DOHH2 (cell line): ENCODE measurements around the gene AMFR.

Experiments
- EZH2phosphoT487 ChIP-seq: fragments of 200-600 bp; sonication (generic); IDR thresholded peaks from 2 replicates; pipeline ENCODE4 v1.6.1; 2017; ENCODE audit warnings: borderline replicate concordance, mild to moderate bottlenecking, antibody characterized with exemption, low read length, moderate library complexity, mixed read lengths
- TF ChIP-seq, protein P1 (sequence below): fragments of 200-600 bp; sonication (generic); IDR thresholded peaks from one replicate; pipeline ENCODE4 v1.5.1; 2014; ENCODE audit warnings: antibody characterized with exemption, mild to moderate bottlenecking, low read depth, low read length; ENCODE audit not compliant: poor library complexity, severe bottlenecking

DNA sequence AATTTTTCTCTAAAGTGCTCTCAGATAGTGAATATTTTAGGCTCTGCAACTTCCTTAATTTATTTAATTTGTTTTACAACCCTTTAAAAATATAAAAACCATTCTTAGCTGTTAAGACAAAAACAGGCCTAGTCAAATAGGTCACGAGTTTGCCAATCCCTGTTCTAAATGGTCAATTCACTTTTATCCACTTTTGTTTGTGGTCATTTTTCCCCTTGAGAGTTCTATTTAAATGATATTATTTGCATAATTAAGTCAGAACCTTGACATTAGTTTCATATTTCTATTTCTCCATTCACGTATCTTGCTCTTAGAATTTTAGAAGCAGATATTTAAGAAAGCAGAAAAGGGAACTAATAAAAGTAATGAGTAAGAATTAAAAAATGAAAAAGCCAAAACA, 4.0 kb downstream of the AMFR start:
- TF ChIP-seq, protein P1, sequence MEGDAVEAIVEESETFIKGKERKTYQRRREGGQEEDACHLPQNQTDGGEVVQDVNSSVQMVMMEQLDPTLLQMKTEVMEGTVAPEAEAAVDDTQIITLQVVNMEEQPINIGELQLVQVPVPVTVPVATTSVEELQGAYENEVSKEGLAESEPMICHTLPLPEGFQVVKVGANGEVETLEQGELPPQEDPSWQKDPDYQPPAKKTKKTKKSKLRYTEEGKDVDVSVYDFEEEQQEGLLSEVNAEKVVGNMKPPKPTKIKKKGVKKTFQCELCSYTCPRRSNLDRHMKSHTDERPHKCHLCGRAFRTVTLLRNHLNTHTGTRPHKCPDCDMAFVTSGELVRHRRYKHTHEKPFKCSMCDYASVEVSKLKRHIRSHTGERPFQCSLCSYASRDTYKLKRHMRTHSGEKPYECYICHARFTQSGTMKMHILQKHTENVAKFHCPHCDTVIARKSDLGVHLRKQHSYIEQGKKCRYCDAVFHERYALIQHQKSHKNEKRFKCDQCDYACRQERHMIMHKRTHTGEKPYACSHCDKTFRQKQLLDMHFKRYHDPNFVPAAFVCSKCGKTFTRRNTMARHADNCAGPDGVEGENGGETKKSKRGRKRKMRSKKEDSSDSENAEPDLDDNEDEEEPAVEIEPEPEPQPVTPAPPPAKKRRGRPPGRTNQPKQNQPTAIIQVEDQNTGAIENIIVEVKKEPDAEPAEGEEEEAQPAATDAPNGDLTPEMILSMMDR: no peak
- no peak for TF ChIP-seq EZH2phosphoT487
